Brain microvascular endothelial cell (primary cell): ENCODE data around the gene PDIA2.

Experiments used
- DNase-seq: peaks from one replicate; pipeline ENCODE4 v3.0.0-alpha.2; 2020
- H3K27ac ChIP-seq: fragments of 250-450 bp; sonication (Bioruptor Pico); 2 replicates; pipeline ENCODE4 v1.5.1; 2020; ENCODE audit warnings: mild to moderate bottlenecking, moderate library complexity
- H3K27me3 ChIP-seq: fragments of 250-450 bp; sonication (Bioruptor Pico); replicated peaks from 2 replicates; pipeline ENCODE4 v1.5.1; 2020; ENCODE audit warnings: mild to moderate bottlenecking
- H3K36me3 ChIP-seq: fragments of 250-450 bp; sonication (Bioruptor Pico); replicated peaks from 2 replicates; pipeline ENCODE4 v1.5.1; 2020; ENCODE audit warnings: mild to moderate bottlenecking
- H3K4me3 ChIP-seq: 2 replicates; pipeline ENCODE4 v1.5.1; 2011; ENCODE audit warnings: low read depth, mild to moderate bottlenecking, control low read depth, low read length, moderate library complexity
- in situ Hi-C: cut with HindIII; loops from 2 replicates; pipeline ENCODE4 v1.10.0; 2017; ENCODE audit warnings: low sequenced_read_pairs, low pct_ligation_motif_present
- TF ChIP-seq, protein P1 (sequence below): IDR thresholded peaks from 2 replicates; pipeline ENCODE4 v1.5.1; 2011; ENCODE audit warnings: low read depth, mild to moderate bottlenecking, moderate library complexity, low read length, control low read depth, inconsistent platforms; ENCODE audit errors: missing control alignments

Gene PDIA2

GRCh38 chr16:287981-288920 lies 5.3 kb downstream of the PDIA2 start:
- DNase-seq, result no peak
- H3K4me3 ChIP-seq, result no peak overlapping the region
- in situ Hi-C loops, result no loop called here
- H3K27me3 ChIP-seq, result no peaks in the 10 kb centered on the region
- H3K27ac ChIP-seq, result no peak overlapping the region
- peaks cover 27% of the 10 kb centered on the region for H3K36me3 ChIP-seq
- TF ChIP-seq, protein P1, sequence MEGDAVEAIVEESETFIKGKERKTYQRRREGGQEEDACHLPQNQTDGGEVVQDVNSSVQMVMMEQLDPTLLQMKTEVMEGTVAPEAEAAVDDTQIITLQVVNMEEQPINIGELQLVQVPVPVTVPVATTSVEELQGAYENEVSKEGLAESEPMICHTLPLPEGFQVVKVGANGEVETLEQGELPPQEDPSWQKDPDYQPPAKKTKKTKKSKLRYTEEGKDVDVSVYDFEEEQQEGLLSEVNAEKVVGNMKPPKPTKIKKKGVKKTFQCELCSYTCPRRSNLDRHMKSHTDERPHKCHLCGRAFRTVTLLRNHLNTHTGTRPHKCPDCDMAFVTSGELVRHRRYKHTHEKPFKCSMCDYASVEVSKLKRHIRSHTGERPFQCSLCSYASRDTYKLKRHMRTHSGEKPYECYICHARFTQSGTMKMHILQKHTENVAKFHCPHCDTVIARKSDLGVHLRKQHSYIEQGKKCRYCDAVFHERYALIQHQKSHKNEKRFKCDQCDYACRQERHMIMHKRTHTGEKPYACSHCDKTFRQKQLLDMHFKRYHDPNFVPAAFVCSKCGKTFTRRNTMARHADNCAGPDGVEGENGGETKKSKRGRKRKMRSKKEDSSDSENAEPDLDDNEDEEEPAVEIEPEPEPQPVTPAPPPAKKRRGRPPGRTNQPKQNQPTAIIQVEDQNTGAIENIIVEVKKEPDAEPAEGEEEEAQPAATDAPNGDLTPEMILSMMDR, result no peak

- no peak overlapping the region for H3K27ac ChIP-seq
- no peak for DNase-seq
- H3K36me3 ChIP-seq, result peaks cover 27% of the 10 kb centered on the region
- in situ Hi-C loops, result no loop called here
- H3K4me3 ChIP-seq, result no peak overlapping the region
- no peaks in the 10 kb centered on the region for H3K27me3 ChIP-seq
- TF ChIP-seq, protein P1, result no peak
Measured at GRCh38 chr16:289395-289997, 6.5 kb downstream of the PDIA2 start.

GRCh38 chr16:290015-290680 lies 7.2 kb downstream of the PDIA2 start:
- Histone ChIP-seq H3K27ac (no peak overlapping the region), H3K36me3 (peaks cover 27% of the 10 kb centered on the region), H3K4me3 (no peak overlapping the region), H3K27me3 (no peaks in the 10 kb centered on the region)
- DNase-seq, result no peak
- in situ Hi-C loops, result no loop called here
- TF ChIP-seq, protein P1, result no peak

DNA sequence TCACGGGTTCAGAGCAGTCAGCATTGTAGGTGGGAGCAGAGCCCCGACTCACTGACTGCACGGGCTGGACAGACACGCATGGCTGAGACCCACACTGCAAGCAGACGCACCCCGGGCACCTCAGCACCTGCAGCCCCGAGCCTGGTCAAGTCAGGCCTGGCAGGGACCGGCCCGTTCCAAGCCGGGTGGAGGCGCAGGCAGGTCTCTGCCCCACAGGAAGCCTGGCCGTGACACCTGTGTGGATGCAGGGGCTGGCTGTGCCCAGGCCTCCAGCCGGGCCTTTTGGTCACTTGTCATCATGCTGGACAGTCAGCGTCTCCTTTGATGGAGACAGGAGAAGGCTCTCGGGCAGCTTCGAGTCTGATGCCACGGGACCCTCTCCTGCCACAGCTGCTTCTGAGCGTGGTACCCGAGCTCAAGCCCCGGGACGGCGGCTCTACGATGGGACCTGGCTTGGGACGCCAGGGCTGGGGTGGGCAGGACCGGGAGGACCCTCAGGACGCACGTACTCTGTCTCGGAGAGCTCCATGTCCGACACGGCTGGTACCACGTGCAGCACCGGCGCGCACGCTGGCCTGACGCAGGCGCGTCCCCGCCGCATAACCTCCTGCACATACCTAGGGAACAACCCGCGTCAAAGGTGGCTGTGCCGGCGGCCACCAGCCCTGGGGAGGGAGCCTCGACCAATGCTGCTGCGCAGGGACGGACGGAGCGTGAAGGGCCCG lies 7.9 kb downstream of the PDIA2 start:
- Histone ChIP-seq H3K4me3 (no peak overlapping the region), H3K36me3 (peaks cover 27% of the 10 kb centered on the region)
- in situ Hi-C loops, result no loop called here

DNA sequence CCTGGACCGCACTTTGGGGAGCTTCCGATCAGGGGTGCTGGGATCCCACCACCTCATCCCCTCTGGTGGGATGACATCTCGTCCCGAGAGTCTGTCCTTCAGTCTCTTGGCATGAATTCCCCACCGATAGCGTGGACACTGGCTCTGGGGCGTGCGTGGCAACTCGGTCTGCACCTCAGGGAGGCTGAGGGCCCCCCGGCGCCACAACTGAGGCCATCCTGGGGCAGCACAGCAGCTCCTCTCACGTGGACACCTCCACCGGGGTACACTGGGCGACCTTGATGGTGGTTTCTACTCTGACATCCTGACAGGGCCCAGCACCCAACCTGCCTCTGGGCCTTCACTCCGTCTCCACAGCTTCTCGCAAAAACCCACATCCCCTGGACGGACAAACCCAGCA lies 8.6 kb downstream of the PDIA2 start:
- Histone ChIP-seq H3K27ac (no peak overlapping the region), H3K27me3 (no peaks in the 10 kb centered on the region), H3K4me3 (no peak overlapping the region), H3K36me3 (peaks cover 34% of the 10 kb centered on the region)
- DNase-seq, result no peak
- in situ Hi-C loops, result no loop called here
- TF ChIP-seq, protein P1, result no peak

More for the DNA sequence above, 7.9 kb downstream of the PDIA2 start:
- Histone ChIP-seq H3K27me3 (no peaks in the 10 kb centered on the region), H3K27ac (no peak overlapping the region)
- no peak for DNase-seq
- TF ChIP-seq, protein P1, result no peak
